Measurements from ENCODE around the gene AIRE. TPM values are rescaled to one million over a fixed set of nuclear protein-coding genes. Genes with fewer than 3 reads are reported as not detected.

AIRE gene
- total RNA-seq, 1 donor from 2014 or later, result not detected

DNA sequence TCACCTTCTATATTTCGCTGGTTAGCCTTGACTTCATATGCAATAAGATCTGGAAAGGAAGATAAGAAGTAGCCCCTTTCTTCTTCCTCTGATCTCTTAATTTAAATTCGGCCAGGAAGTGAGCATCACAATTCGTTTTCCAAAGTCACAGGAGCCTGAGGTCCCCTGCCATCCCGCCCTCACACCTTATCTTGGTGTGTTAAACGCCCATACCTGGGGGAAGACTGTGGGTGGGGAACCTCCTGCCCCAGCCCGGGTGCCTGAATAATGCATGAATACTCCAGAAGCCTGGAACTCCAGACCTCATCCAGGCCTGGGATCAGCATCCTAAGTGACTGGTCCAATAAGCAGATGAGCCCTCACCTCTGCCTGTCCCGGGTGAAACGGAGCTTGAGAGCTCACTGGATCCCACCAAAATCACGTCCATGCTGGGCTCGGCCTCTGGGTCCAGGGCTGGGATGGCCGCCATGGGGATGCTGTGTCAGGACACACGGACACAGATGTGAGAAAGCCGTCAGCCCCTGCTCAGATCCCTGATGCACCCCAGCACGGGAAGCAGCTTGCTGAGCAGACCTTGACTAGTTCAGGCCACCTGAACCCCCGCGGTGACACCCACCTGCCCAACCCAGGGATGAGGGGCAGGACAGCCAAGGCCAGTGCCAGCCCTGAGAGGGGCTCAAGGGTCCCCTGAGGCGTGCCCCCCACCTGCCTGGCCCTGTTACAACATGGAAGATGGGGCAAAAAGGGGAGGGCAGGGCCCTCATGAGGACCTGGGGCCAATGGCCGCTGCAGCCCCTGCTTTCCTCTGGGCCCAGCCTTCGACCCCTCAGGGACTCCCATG, 24.7 kb upstream of the AIRE start:
- no peaks in the 10 kb centered on the region for H3K4me1 Mint-ChIP-seq (ENCODE audit: low read depth)
- no peaks in the 10 kb centered on the region for H3K9me3 Mint-ChIP-seq
- intact Hi-C loops (cut with micrococcal nuclease), result no loop called here
- H3K27me3 Mint-ChIP-seq (ENCODE audit: insufficient read depth), result no peaks in the 10 kb centered on the region
- H3K36me3 Mint-ChIP-seq (ENCODE audit: low read depth), result no peaks in the 10 kb centered on the region
- no peak for DNase-seq (ENCODE audit: low spot score)
- no peak overlapping the region for H3K27ac Mint-ChIP-seq
- no peak overlapping the region for H3K4me3 Mint-ChIP-seq

GRCh38 chr21:44261675-44262295, 23.9 kb upstream of the AIRE start, which contains the start of gene DNMT3L:
DNMT3L (minus strand) TSS chr21:44261897; CDS start chr21:44261259, 638 bp downstream.
- Mint-ChIP-seq H3K27ac (no peak within 1 kb of the TSS), H3K4me1 (ENCODE audit: low read depth) (no peaks in the 10 kb centered on the region), H3K36me3 (ENCODE audit: low read depth) (no peaks in the 10 kb centered on the region)

GRCh38 chr21:44262338-44263056, 23.2 kb upstream of the AIRE start:
- Mint-ChIP-seq H3K27ac (no peak overlapping the region), H3K9me3 (no peaks in the 10 kb centered on the region), H3K4me3 (no peak overlapping the region), H3K27me3 (ENCODE audit: insufficient read depth) (no peaks in the 10 kb centered on the region), H3K4me1 (ENCODE audit: low read depth) (no peaks in the 10 kb centered on the region), H3K36me3 (ENCODE audit: low read depth) (no peaks in the 10 kb centered on the region)
- intact Hi-C loops (cut with micrococcal nuclease), result no loop called here
- no peak for DNase-seq (ENCODE audit: low spot score)

More at GRCh38 chr21:44261675-44262295, 23.9 kb upstream of the AIRE start, which contains the start of gene DNMT3L:
- Mint-ChIP-seq H3K4me3 (no peak within 1 kb of the TSS), H3K27me3 (ENCODE audit: insufficient read depth) (no peaks in the 10 kb centered on the region), H3K9me3 (no peaks in the 10 kb centered on the region)
- no peak for DNase-seq (ENCODE audit: low spot score)
- intact Hi-C loops (cut with micrococcal nuclease), result no loop called here

DNA sequence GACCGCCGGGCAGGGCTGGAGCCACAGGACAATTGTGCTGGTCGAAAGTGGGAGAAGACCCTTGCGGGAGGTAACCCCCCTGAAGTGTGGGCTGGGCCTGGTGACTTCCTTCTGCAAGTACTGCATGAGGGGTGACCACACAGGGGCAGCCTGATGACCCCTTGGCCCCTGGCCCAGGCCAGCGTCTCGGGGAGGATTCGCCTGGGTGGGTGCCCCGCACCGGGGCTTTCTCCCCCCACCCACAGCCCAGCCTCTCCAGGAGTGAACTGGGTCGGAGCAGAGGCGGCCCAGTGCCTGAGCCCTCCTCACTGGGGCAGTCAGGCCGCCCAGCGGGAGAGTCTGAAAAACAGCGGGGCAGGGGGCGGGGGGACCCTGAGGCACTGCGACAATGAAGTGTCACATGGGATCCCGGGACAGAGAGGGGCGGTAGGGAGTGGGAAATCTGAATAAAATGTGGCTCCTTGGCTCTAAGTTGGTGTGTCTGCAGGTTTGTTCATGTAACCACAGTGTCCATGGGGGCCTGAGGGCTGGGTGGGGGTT, 22.4 kb upstream of the AIRE start:
- intact Hi-C loops (cut with micrococcal nuclease), result no loop called here
- Mint-ChIP-seq H3K27me3 (ENCODE audit: insufficient read depth) (no peaks in the 10 kb centered on the region), H3K27ac (no peak overlapping the region), H3K9me3 (no peaks in the 10 kb centered on the region), H3K4me3 (no peak overlapping the region), H3K36me3 (ENCODE audit: low read depth) (no peaks in the 10 kb centered on the region), H3K4me1 (ENCODE audit: low read depth) (no peaks in the 10 kb centered on the region)
- no peak for DNase-seq (ENCODE audit: low spot score)

DNA sequence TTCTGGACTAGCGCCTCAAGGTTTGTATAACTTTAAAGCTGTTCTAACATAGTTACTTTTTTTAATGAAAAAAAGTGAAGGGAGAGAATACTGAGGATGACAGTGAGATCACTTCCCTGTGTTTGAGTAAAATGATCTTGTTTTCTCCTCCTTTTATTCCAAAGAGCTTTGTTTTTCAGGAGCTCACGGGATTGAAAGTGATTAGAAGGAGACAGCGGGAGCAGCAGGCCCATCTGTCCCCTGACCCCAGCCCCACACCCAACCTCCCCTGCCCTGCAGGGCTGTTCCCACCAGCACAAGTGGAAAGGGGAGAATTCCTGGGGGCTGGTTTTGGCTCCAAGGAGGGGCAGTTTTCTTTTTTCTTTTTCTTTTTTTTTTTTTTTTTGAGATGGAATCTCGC, 21.9 kb upstream of the AIRE start:
- DNase-seq (ENCODE audit: low spot score), result no peak
- intact Hi-C loops (cut with micrococcal nuclease), result no loop called here
- no peak overlapping the region for H3K4me3 Mint-ChIP-seq
- no peak overlapping the region for H3K27ac Mint-ChIP-seq
- H3K27me3 Mint-ChIP-seq (ENCODE audit: insufficient read depth), result no peaks in the 10 kb centered on the region
- no peaks in the 10 kb centered on the region for H3K36me3 Mint-ChIP-seq (ENCODE audit: low read depth)
- H3K9me3 Mint-ChIP-seq, result no peaks in the 10 kb centered on the region
- no peaks in the 10 kb centered on the region for H3K4me1 Mint-ChIP-seq (ENCODE audit: low read depth)

DNA sequence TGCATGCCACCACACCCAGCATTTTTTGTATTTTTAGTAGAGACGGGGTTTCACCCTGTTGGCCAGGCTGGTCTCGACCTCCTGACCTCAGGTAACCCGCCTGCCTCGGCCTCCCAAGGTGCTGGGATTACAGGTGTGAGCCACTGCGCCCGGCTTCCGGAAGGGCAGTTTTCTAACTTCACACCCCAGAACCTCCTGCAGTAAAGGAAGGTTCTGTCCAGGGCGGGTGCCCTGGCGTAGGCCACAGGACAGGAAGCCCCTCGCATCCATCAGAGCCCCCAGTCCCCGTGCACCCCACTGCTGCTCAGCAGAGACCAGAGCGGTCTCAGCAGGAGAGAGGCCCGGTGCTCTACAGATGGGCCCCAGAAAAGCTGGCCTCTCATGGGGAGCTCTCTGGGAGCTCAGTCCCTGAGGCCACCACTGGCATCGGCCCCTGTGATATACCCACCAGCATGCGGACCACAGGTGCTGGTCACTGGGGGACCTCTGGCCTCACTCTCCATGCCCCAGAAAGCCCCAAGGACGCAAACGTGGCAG, 19.9 kb upstream of the AIRE start:
- Mint-ChIP-seq H3K9me3 (no peaks in the 10 kb centered on the region), H3K27me3 (ENCODE audit: insufficient read depth) (no peaks in the 10 kb centered on the region)
- intact Hi-C loops (cut with micrococcal nuclease), result no loop called here

GRCh38 chr21:44267655-44268142, 18.0 kb upstream of the AIRE start:
- DNase-seq (ENCODE audit: low spot score), result no peak
- Mint-ChIP-seq H3K4me3 (no peak overlapping the region), H3K27me3 (ENCODE audit: insufficient read depth) (no peaks in the 10 kb centered on the region), H3K4me1 (ENCODE audit: low read depth) (no peaks in the 10 kb centered on the region), H3K9me3 (no peaks in the 10 kb centered on the region), H3K36me3 (ENCODE audit: low read depth) (no peaks in the 10 kb centered on the region), H3K27ac (no peak overlapping the region)
- intact Hi-C loops (cut with micrococcal nuclease), result no loop called here

More for the DNA sequence above, 19.9 kb upstream of the AIRE start:
- H3K4me1 Mint-ChIP-seq (ENCODE audit: low read depth), result no peaks in the 10 kb centered on the region
- no peaks in the 10 kb centered on the region for H3K36me3 Mint-ChIP-seq (ENCODE audit: low read depth)
- no peak for DNase-seq (ENCODE audit: low spot score)
- H3K27ac Mint-ChIP-seq, result no peak overlapping the region
- H3K4me3 Mint-ChIP-seq, result no peak overlapping the region

GRCh38 chr21:44269090-44269489, 16.6 kb upstream of the AIRE start:
- intact Hi-C loops (cut with micrococcal nuclease), result no loop called here
- H3K4me1 Mint-ChIP-seq (ENCODE audit: low read depth), result no peaks in the 10 kb centered on the region
- peaks cover 5% of the 10 kb centered on the region for H3K27me3 Mint-ChIP-seq (ENCODE audit: insufficient read depth)
- no peak overlapping the region for H3K27ac Mint-ChIP-seq
- no peaks in the 10 kb centered on the region for H3K9me3 Mint-ChIP-seq
- no peak for DNase-seq (ENCODE audit: low spot score)
- H3K4me3 Mint-ChIP-seq, result no peak overlapping the region
- no peaks in the 10 kb centered on the region for H3K36me3 Mint-ChIP-seq (ENCODE audit: low read depth)

- intact Hi-C loops (cut with micrococcal nuclease), result no loop called here
- Mint-ChIP-seq H3K9me3 (no peaks in the 10 kb centered on the region), H3K36me3 (ENCODE audit: low read depth) (no peaks in the 10 kb centered on the region)
These were observed 14.0 kb upstream of the AIRE start for GRCh38 chr21:44271558-44272283.

GRCh38 chr21:44272284-44272858, 13.3 kb upstream of the AIRE start:
- Mint-ChIP-seq H3K27ac (no peak overlapping the region), H3K36me3 (ENCODE audit: low read depth) (no peaks in the 10 kb centered on the region), H3K27me3 (ENCODE audit: insufficient read depth) (peaks cover 24% of the 10 kb centered on the region), H3K4me1 (ENCODE audit: low read depth) (no peaks in the 10 kb centered on the region), H3K9me3 (no peaks in the 10 kb centered on the region), H3K4me3 (no peak overlapping the region)
- no peak for DNase-seq (ENCODE audit: low spot score)
- intact Hi-C loops (cut with micrococcal nuclease), result no loop called here

More at GRCh38 chr21:44271558-44272283, 14.0 kb upstream of the AIRE start:
- DNase-seq (ENCODE audit: low spot score), result no peak
- Mint-ChIP-seq H3K27me3 (ENCODE audit: insufficient read depth) (peaks cover 22% of the 10 kb centered on the region), H3K4me1 (ENCODE audit: low read depth) (no peaks in the 10 kb centered on the region), H3K27ac (no peak overlapping the region), H3K4me3 (no peak overlapping the region)

- H3K4me3 Mint-ChIP-seq, result no peak overlapping the region
- intact Hi-C loops (cut with micrococcal nuclease), result no loop called here
- no peaks in the 10 kb centered on the region for H3K9me3 Mint-ChIP-seq
- H3K27ac Mint-ChIP-seq, result no peak overlapping the region
- H3K4me1 Mint-ChIP-seq (ENCODE audit: low read depth), result no peaks in the 10 kb centered on the region
- no peak for DNase-seq (ENCODE audit: low spot score)
- no peaks in the 10 kb centered on the region for H3K36me3 Mint-ChIP-seq (ENCODE audit: low read depth)
- H3K27me3 Mint-ChIP-seq (ENCODE audit: insufficient read depth), result peaks cover 24% of the 10 kb centered on the region
These were observed 12.6 kb upstream of the AIRE start for GRCh38 chr21:44273046-44273445.

GRCh38 chr21:44275041-44275440, 10.6 kb upstream of the AIRE start:
- DNase-seq (ENCODE audit: low spot score), result no peak
- Mint-ChIP-seq H3K36me3 (ENCODE audit: low read depth) (no peaks in the 10 kb centered on the region), H3K4me1 (ENCODE audit: low read depth) (no peaks in the 10 kb centered on the region), H3K4me3 (no peak overlapping the region), H3K9me3 (no peaks in the 10 kb centered on the region), H3K27ac (no peak overlapping the region), H3K27me3 (ENCODE audit: insufficient read depth) (peaks cover 24% of the 10 kb centered on the region)
- intact Hi-C loops (cut with micrococcal nuclease), result no loop called here
